Measurements from ENCODE around the gene GTF2B.

DNA sequence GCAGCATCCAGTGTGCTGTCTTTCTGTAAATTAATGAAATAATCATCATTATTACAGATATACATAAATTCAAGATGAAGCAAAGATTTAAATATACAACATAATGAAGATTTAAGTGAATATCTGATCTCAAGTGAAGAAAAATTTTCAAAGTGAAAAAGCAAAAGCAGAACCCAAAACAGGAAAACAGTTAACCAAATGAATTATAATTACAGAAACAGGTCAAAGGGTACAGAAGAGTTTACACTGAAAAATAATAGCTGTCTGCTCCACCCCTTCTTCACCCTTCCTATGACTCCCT is 44.8 kb upstream of the GTF2B start:
- no peak for TF ChIP-seq PRDM1 (tag by site-specific recombination; IDR thresholded peaks at IDR 0.05)
- TF ChIP-seq SCRT1 (tag by site-specific recombination; IDR thresholded peaks at IDR 0.05; ENCODE audit: borderline replicate concordance): no peak
- TF ChIP-seq, protein P1, sequence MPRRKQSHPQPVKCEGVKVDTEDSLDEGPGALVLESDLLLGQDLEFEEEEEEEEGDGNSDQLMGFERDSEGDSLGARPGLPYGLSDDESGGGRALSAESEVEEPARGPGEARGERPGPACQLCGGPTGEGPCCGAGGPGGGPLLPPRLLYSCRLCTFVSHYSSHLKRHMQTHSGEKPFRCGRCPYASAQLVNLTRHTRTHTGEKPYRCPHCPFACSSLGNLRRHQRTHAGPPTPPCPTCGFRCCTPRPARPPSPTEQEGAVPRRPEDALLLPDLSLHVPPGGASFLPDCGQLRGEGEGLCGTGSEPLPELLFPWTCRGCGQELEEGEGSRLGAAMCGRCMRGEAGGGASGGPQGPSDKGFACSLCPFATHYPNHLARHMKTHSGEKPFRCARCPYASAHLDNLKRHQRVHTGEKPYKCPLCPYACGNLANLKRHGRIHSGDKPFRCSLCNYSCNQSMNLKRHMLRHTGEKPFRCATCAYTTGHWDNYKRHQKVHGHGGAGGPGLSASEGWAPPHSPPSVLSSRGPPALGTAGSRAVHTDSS (tag by site-specific recombination; IDR thresholded peaks at IDR 0.05): no peak
- no peak for TF ChIP-seq ZNF157 (tag by site-specific recombination; IDR thresholded peaks at IDR 0.05)
- TF ChIP-seq ZNF37A (tag by site-specific recombination; IDR thresholded peaks at IDR 0.05): no peak
- TF ChIP-seq ZNF341 (tag by site-specific recombination; IDR thresholded peaks at IDR 0.05; ENCODE audit: low read depth): no peak
- no peak for TF ChIP-seq KLF9 (tag by site-specific recombination; IDR thresholded peaks at IDR 0.05; ENCODE audit: low read depth)
- TF ChIP-seq, protein P2, sequence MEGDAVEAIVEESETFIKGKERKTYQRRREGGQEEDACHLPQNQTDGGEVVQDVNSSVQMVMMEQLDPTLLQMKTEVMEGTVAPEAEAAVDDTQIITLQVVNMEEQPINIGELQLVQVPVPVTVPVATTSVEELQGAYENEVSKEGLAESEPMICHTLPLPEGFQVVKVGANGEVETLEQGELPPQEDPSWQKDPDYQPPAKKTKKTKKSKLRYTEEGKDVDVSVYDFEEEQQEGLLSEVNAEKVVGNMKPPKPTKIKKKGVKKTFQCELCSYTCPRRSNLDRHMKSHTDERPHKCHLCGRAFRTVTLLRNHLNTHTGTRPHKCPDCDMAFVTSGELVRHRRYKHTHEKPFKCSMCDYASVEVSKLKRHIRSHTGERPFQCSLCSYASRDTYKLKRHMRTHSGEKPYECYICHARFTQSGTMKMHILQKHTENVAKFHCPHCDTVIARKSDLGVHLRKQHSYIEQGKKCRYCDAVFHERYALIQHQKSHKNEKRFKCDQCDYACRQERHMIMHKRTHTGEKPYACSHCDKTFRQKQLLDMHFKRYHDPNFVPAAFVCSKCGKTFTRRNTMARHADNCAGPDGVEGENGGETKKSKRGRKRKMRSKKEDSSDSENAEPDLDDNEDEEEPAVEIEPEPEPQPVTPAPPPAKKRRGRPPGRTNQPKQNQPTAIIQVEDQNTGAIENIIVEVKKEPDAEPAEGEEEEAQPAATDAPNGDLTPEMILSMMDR (tag by site-specific recombination; IDR thresholded peaks at IDR 0.05): no peak
- TF ChIP-seq ZNF501 (tag by site-specific recombination; IDR thresholded peaks at IDR 0.05): no peak
- TF ChIP-seq, protein P3, sequence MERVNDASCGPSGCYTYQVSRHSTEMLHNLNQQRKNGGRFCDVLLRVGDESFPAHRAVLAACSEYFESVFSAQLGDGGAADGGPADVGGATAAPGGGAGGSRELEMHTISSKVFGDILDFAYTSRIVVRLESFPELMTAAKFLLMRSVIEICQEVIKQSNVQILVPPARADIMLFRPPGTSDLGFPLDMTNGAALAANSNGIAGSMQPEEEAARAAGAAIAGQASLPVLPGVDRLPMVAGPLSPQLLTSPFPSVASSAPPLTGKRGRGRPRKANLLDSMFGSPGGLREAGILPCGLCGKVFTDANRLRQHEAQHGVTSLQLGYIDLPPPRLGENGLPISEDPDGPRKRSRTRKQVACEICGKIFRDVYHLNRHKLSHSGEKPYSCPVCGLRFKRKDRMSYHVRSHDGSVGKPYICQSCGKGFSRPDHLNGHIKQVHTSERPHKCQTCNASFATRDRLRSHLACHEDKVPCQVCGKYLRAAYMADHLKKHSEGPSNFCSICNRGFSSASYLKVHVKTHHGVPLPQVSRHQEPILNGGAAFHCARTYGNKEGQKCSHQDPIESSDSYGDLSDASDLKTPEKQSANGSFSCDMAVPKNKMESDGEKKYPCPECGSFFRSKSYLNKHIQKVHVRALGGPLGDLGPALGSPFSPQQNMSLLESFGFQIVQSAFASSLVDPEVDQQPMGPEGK (tag by site-specific recombination; IDR thresholded peaks at IDR 0.05): no peak

Measured in HEK293 (cell line).